HG03025 (cell line): ENCODE measurements around the gene HOXA10.

Source experiments
- ATAC-seq: cut with Tn5 transposase; IDR thresholded peaks from one replicate; pipeline ENCODE4 v1.9.1; 2021; ENCODE audit warnings: mild to moderate bottlenecking, moderate library complexity; ENCODE audit not compliant: unreplicated experiment, low FRiP score

Gene HOXA10

DNA sequence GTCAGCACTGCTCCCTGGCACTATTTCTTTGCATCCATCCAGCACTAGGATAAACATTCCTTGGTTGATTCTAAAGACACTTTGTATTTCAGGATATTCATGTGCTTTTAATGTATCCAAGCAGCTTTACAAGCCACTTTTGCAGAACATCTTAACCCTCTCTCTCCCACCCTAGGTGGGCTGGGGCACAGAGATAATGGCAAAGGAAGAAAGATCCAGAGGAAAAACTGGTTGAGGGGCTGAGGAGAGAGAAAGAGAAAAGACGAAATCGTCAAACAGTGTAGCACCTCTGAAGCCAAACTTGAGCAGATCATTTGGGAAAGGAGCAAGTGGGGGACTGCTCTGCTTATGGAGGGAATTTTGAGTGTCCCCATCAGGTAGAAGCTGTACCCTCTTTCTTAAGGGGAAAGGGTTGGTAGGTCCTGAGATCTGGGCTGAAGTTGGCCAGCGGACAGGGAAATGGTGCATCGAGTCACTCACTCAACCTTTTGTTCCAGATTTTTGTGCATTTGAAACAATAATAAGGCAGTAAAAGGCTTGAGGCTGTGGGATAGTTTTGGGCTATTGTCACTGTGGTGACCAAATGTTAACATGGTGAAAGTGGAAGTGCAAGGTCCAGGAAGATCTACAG lies 30.0 kb upstream of the HOXA10 start:
- no peak for ATAC-seq

DNA sequence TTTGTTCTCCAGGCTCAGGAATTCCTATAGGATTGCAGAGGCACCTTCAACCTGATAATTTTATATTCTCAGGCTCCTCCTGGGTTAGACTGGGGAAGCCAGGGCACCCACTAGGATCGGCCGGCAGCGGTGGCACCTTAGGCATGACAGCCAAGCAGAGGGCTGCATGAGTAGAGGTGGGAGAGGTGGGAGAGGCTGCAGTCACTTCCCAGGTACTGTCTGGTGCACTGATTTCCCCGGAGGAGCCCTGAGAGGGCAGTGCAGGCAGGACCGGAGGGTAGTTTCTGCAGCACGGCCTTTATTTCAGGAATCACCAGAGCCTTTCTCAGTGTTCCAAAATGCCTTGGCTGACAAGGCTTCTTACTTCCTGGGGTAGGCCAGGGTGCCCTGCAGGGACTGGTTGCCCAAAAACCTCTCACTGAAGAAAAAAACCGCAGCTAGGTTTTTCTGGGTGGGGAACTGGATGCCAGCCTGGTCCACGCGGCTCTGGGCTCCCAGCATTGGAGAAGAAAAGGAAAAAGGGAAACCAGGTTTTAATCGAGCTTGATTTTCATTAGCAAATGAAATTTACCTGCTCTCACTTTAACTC lies 29.3 kb upstream of the HOXA10 start:
- no peak for ATAC-seq

DNA sequence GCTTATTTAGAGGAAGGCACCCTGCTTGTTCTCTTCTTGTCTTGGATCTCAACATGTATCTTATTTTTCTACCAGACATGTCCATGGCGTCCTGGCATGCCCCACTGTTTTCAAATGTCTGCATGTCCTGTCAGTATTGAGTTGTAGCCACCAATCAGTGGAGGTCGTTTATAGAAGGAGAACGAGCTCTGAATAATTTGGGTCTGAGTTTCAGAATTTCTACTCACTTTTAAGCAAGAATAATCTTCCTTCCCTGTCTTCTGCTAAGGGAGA lies 28.7 kb upstream of the HOXA10 start:
- no peak for ATAC-seq

DNA sequence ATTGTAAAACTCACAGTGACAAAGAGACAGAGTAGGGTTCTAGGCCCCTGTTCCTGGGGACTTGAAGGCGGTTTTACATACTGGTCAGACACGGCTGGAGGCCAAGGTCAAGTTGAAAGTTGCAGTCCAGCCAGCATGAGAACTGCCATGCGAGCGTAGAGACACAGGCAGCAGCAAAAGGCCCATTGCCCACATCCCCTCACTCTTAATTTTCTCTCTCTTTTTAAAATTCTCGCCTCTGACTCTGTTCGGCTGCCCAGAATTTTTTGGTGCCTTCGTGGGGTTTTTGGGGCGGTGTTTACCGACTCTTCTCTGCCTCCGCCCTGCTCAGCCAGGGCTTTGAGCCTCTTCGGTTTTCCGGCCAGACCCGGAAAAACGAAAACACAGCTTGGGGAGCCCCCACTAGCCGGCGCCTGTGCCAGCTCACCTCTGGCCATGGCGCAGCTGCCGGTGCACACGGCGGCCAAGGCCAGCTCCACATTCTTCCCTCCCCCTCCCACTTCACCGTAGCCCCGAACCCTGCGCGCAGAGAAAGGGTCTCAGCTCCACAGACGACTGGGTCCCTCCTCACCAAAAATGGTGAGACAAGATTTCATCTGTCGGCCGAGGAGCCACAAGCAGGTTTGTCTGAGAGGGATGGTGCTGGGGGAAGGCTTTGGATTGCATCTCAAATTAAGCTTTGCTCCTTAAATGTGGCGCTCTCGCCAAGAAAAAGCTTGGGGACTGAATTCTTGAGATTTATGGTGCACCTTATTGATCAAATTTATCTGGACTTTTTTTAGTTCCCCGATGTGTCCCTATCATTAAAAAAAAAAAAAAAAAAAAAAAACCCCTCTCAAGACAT lies 28.1 kb upstream of the HOXA10 start:
- ATAC-seq = no peak

DNA sequence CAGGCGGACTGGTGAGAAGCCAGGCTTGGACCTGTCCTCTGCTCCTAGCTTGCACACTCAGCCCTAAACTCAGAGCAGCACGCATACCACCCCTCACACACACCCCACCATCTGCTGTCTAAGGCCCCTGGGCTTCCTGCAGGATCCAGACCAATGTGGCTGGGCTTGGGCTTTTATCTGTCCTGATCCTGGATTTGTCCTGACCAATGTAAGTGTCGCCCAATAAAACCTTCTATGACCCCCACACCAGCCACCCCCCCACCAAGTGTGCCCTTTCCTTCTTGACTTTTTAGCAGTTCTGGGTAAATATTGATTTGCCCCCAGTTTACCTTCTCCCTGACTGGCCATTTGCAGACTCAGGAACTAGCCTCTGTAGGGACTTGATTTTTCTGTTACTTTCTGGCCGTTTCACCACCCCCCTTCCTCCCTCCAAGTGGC lies 27.5 kb upstream of the HOXA10 start:
- no peak for ATAC-seq

DNA sequence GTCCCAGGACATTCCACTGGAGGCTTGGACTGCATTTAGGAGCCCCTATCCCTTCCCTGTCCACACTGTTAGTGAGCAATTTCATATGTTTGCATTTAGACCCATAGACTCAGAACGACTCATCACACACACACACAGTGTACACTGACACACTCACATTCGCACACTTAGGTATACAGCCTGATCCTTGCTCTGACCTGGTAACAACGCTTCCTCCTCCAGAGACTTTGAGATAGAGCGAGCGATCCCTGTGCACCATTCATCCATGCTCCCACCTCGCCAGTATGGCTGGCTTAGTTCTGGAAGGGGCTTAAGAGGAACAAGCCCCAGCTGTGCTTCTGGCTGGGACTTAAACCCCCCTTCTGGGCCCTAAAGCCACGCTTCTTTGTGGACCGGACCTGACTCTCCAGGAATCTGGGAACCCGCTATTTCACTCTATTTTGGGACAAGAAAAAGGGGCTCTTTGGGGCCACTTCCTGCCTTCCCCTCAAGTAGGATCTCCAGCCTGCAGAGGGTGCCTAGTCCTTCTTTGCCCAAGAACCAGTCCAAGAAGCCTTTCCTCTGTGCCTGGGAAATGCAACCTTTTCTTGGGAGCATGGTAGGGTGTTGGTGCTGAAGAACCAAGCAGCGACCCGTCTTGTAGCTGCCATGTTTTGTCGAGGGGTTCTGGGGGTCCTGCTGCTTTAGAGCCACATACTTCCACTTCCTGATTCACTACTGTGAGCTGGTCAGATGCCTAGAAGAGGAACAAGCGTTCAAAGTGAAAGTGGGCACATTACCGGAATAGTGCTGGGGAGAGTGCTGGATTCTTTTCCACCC lies 26.9 kb upstream of the HOXA10 start:
- no peak for ATAC-seq

DNA sequence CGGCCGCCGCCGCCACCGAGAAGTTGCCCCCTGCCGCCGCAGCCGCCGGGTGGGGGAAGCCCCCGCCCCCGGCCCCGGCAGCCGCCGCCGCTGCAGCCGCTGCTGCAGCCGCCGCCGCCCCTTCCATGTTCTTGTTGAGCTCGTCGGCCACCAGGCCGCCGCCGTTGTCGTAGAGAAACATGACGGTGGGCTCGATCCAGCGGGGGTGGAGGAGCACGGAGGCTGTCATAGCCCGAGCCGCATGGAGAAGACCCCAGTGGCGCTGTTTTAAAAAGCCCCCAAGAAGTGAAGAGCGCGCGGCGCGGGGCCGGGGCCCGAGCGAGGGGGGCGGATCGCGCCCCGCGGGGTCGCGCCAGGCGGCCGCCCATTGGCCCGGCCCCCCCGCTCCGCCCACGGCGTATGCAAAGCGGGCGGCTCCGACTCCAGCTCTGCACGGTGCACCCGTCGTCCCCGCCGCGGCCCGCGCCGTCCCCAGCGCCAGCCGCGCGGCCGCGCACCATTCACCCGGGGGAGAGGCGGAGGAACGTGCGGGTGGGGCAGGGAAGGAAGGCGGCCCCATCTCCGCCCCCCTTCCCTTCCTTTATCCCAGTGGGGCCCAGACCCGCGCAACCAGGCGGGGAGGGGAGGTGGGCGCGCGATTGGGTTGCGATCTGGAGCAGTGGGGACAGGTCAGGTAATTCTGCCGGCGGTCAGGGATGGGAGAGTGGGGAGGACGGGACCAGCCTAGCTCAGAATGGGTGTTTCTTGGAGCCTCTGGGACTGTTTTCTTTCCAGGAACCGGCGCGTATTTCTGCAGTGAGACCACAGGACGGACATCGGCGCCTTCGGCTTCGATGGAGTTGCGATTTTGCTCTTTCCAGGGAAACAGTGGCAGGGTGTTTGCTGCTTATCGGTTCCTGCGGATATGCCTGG lies 26.0 kb upstream of the HOXA10 start, which contains the start of gene HOXA13:
TSS of gene HOXA13 (minus strand) at position 243 of the 912 bp plus-strand sequence. CDS start at position 229, 14 bp downstream.
- ATAC-seq = no peak

DNA sequence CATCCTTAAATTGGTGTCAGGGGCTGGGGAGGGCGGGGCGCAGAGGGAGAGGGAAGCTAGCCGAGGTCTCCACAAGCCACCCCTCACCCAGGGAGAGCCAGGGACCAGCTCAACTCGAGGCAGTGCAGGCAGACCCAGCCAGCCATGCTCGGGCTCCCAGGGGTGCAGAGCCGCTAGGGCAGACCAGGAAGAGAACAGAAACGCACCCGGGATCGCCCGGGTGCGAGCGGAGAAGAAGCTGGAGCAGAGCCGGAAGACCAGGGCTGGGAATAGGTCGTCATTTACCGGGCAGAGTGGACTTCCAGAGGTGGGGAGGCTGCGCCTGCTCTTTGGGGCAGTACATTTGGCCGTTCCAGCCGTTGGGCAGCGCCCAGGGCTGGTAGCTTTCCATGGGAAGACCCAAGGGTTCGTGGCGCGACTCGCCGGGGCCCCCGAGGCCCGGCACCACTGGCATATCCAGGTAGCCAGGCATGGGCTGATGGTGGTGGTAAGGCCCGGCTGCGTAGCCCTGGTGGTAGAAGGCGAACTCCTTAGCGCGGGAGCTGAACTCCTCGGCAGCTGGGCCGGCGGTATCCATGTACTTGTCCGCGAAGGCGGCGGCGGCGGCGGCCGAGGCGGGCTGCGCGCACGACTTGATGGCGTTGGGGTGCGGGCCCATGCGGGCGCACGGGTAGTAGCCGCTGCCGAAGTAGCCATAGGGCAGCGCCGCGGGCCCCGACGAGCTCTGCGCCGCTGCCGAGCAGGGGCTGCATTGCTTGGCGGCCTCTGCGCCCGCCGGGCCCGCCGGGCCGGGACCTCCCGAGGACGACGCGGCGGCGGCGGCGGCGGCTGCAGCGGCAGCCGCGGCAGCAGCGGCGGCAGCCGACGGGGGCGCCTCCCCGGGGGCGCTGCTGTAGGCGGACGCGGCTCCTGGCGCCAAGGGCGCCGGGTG lies 25.0 kb upstream of the HOXA10 start:
- ATAC-seq = no peak

DNA sequence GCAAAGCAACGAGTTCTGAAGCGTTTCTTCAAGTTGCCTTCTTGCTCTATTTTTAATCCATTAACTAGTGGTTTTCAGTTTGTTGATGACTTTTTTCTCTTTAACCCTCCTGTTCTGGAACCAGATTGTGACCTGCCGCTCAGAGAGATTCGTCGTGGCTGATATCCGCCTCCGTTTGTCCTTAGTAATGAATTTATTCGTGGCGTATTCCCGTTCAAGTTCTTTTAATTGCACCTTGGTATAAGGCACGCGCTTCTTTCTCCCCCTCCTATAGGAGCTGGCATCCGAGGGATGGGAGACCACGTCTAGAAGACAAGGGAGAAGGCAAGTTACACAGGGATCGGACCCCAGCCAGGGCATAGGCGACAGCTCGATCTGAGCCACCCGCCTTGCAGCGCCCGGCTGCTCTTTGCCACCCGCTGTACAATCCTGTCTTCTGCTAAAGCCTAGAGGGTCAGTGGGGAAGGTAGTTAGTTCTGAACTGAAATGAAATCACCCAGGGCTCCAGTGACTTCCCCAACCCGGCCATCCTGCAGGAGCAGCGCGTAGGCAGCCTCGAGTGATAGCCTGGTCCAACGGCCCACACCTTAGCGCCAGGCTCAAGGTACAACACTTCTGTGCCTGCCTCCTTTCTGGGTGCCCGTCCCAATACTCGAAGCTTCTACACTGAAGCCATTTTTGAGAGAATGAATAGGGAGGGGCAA lies 24.2 kb upstream of the HOXA10 start:
- ATAC-seq = no peak

DNA sequence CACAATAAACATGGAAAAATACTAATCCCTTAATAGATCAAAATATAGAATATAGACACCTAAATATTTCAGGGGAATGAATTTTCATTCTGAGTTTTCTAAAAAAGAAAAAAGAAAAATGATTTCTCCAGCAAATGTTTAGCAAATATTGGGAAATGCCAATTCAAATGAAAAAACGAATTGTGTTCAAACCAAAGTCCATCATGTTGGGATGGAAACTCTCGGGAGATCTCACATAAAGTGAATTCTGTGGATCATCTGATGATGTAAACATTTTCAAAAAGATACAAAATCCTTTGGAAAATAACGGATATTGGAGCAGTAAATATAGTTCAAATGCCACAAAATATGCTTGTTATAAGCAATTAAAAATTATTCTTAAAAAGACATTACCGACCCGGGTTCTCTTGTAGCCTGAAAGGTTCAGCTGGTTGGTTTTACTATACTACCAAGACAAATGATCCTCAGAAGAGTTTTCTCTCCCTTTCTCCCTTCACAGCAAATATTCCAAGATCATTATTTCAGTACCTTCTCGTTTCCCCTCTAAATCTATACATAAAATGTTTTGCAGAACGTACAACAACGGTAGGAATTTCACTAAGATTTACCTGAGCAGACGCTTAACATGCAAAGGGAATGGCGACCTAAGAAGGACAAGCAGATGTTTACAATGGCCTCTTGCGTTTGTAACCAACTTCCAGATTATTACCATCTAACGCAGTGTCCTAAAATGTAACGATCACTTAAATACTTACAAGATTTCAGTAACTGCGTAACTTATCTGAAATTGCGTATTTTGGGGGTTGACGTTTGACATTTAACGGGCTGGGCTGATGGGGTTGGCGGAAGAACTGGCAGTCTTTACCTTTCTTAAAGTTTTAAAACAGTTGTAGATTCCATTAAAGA lies 23.3 kb upstream of the HOXA10 start:
- ATAC-seq = no peak

DNA sequence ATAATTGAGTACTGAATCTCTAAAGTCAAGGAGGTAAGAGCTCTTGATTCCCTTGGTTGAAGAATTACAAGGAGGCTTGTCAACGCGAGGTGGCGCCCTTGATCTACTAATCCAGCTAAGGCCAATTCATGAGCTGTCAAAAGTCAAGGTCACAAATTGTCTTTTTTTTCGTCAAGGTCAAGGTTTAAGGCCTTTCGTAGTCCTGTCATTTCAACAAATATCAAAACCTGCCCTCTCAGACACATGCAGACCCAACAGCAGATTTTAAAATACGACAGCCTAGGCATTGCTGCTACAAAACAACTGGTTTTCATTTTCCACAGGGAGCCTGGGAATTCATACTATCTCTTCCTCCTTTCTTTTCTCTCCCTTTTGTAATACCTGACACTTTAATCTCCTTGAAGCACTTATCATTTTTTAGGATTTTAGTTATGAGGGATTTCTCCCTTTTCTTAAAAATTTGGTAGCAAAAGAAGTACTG lies 22.2 kb upstream of the HOXA10 start:
- ATAC-seq = no peak

DNA sequence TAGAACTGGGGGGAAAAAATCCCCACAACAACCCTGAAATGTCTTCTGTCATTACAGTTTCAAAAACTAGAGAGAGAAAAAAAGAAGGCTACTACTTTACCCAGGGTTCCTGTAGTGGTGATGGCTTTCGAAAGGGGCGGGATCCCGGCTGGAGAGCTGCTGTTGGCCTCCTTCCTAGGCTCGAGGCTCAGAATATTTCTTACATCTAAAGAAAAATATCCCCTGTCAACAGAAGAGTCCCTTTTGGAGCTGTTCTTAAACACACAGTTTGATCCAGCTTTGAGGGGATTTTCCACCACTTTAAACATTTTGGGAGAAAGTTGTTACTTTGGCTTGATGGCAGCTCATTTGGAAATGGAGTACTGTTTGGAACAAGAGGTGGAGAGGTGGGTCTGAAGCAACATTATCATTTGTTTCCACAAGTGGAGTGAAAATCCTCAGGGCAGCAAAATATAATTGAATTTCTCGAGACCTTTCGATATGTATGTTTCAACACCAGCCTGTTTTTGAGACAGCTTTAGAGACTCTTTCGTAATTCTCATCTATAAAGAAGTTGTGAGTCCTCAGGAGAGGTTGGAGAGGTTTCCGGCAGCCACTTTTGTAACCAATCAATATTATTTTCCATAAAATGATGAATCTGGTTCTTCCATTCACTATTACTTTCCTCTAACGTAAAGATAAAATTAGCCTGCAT lies 20.7 kb upstream of the HOXA10 start:
- ATAC-seq = no peak

DNA sequence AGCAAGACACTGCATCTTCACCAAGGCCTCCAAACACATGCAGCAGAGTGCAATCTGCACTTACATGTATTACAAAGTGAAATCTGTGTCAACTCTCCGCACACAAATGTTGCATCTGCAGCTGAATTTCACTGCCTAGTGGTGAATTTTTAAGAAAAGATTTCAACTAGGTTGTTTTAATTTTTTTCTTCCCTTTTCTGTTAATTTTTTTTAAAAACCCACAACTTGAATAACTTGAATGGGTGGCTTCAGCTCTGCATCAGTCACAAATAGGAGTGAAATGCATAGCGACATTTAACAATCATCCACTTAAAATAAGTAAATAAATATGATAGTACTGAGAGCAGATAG lies 19.9 kb upstream of the HOXA10 start:
- no peak for ATAC-seq

DNA sequence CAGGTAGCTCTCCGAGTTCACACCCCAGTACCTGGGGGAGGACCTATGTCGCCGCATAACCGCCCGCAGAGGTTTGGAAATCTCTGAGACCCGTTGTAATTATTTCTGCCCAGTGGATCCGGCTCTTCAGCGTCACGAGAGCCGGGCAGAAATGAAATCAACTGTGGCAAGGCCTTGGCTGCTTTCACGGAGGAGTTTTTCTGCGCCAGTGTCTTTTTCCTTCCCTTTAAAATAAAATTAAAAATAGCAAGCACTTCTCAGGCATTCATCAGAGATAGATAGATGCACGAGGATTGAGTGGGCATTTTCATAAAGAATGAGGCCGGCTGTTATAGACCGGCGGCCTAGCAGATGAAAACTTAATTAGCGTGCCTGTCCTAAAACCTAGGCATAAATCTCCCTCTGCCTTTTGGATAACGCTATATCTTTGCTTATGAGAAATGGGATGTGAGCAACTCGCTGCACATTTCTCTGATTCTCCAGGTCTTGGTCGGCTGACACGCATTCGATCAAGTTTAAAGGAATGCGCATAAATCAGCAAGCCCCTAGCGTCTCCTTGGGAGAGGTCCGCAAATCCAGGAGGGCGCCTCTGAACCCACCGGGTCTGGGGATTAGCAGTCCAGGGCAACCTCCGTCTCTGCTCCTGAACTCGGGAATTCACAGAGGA lies 19.3 kb upstream of the HOXA10 start:
- no peak for ATAC-seq

DNA sequence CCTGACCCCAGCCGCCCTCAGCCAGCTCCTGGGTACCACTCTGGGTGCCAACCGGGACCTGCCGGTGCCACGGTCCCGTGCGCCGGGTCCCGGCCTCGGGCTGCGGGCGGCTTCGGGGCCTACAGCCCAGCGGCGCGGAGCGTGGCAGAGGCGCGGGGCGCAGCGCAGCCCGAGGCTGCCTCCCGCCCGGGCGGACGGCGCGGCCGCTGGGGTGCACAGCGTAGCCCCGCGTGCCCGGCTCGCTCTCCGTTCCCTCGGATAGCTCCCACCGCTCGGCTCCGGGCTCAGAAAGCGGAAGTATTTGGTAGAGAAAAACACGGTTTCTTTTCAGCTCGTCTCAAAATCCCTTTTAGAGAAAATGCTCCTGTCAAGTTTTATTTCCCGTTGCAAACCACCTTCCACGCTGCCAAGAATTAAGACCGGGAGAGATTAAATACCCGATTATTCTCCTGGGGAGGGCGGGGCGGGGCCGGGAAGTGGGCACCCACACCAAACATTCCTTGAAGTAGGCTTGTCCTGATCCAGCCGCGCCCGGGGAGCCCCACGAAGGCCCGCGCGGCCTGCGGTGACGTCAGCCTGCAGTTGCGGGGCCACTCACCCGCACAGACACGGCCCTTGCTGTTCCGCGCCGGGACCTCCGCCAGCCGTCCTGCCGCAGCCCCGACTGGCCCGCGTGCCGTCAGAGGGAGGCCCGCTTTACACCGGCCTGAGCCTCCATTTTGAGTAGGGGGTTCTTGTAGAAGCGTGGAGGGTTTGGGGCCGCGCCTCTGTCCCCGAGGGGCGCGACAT lies 18.6 kb upstream of the HOXA10 start:
- ATAC-seq = no peak
